Stimulated activated naive CD4-positive, alpha-beta T cell (primary cell): Measurements from ENCODE around the gene MMP21.

Source experiments
- DNase-seq, 6 experiments: peaks; one replicate each; lab custom pipeline; 2025; lab: John Stamatoyannopoulos, UW

MMP21 gene

DNA sequence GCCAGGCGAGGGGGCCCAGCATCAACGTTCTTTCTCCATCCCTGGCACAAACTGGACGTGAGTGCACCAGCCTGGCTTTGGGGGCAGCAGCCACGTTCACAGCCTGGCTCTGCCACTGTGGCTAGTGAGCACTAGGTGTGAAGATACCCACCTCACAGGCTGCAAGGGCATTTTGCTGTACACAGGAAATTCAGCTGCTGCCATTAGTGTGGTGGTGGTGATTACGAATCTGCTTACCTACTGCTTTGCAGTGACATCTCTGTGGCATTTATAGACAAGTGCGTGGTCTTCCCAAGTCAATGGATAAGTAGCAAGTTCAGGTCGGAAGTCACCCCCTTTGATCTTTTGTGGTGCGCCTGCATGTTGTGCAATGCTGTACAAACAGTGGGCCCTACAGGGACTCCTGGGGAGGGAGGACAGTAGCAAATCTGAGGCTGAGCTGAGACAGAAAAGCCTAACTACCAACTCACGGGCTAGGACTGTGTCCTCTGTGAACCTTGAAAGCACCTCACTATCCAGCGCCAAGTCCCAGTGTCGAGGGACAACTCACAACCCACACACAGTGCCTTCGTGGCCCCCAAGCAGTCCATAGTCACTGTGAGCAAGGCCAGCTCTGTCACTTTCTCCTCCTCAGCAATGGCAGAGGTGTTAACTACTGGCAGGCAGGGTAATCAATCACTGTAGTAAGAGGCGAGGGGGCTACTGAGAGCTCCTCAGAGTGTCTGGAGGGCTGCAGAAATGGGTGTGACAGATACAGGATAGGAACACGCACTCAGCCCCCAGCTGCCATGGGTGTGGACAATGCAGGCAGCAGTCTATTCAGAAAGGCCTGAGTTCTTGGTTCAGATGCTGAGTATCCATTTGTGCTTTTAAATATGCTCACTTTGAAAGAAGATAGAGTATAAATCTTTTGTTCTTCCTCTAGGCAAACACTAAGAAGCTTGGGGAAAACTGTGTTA lies 17.0 kb upstream of the MMP21 start:
- no peak for DNase-seq

DNA sequence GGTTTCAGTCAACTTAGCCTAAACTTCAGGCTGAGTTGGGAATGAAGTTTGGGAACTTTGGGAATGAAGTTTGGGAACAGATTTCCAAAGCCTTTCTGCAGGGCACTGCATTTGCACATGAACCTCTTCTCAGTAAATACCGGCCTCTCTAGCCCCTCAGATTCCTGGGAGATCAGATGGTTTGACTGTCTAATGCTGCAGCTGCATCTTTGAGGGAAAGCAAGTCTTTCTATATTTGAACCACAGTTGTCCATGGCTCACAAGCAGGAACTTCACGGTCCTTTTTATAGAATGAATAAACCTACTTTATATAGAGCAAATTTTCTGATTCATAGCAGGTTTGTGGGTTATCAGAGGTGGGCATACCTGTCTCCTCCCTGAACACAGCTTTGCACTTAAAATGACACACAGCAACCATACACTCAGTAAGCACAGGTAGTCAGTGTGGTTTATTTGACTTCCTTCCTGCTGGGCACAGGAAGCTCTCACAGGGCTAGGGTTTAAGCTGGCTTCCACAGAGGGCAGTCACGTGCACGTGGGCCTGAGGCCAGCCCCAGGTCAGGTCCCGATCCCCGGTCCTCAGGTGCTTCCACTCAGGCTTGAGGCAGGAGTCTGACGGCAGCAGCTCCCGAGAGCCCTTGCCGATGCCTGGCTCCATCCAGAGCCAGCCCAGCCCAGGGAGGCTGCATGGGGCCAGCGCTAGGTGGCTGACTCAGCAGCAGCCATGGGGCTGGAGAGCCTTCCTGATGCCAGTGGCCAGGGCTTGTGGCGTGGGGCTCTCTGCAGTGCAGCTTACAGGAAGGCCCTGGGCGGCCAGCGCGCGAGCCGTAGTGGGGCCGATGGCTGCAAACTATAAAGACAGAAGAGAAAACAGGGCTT lies 12.8 kb upstream of the MMP21 start:
- no peak for DNase-seq

DNA sequence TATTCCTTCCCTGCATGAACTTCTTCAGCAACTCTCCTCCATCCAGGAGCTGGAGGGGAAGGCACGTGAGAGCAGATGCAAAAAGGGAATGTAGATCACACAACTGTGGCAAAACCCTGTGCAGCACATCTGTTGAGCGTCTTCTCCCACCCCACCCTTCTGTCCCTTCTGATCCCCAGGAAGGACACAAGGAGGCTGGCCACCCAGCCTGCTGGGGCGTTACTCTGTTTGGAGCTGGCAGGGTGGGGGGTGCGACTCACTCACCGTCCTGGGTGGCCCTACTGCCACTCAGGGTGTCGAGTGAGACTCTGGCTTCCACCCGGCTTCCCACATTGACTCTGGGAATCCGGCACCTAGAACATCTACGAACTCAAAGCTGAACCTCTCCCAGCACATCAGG lies 10.2 kb upstream of the MMP21 start:
- DNase-seq: no peak

DNA sequence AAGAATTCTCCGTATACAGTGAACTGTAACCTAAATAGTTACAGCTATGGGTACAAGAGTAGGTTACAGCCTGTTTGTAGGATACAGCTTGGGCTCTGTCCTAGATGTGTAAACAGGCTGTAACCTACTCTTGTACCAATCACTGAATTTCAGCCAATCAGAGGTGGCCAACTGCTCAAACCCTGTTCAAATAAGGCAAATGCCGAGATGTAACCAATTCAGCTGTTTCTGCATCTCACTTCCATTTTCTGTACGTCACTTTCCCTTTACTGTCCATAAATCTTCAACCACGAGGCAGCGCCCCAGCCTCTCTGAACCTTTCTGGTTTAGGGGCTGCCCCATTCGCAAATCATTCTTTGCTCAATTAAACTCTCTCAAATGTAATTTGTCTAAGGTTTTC lies 8.3 kb upstream of the MMP21 start:
- DNase-seq: no peak

DNA sequence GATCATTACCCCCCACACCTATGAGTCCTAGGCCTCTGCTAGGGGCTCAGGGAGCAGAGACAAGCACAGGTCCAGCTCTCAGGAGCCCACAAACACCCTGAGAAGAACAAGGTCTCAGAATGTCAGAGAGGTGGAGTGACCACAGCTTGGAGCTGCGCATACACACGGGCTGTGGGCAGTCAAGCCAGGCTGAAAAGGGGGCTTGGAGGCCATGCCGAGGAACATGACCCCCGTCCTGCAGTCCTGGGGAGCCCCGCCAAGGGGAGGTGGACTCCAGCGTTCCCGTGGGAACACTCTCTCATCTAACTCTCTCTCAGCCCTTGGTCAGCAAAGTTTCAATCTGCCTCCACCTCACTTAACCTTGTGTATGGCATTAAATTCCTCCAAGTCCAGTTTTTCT lies 7.8 kb upstream of the MMP21 start:
- DNase-seq: no peak

DNA sequence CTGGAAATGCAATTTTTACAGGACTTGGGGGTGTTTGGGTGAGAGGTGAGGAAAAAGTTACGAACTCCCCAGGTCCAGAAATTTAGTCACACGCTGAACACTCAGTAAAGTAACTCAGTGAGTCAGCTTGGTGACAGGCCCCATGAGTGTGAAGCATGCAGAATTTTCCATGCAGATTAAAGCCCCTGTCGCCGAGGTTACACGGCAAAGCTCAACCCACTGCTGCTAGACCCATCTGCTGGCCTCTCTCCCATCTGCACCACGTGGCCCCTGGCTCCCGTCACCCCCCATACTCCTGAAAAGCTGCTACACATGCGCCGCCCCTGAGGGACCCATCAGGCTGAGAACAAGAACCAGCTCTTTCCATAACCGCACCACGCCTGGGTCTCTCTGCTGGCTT lies 7.0 kb upstream of the MMP21 start:
- no peak for DNase-seq

DNA sequence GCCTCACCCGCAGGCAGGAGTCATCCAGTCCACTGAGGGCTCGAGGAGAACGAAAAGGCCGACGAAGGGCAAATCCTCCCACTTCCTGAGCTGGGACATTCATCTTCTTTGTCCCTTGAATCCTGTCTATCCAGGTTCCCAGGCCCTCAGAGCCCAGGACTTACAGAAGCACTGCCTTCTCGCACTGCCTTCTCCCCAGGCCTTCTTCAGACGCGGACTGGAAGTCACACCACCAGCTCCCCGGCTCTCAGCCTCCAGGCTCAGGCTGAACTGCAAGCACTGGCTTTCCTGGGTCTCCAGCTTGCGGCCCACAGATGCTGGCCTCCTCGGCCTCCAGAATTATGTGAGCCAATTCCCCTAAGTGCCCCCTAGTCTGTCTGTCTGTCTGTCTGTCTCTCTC lies 6.4 kb upstream of the MMP21 start:
- DNase-seq: no peak

DNA sequence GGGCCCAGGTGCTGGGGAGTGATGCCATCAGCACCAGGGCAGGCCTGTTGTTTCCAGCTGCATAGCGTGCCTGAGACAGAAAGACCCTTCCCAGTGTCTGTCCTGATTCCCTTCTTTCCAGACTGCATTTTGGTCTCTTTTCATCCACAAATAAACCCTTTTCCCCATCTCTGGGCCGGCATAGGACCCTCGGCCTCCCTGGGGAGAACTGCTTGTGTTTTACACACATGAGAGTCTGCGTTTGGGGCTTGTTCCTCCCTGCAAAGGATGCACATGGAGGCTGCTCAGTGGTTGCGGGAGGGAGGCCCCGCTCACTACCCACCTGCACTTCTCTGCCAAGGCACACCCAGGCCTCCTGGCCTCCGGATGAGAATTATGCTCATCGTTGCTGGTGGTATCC lies 5.8 kb upstream of the MMP21 start:
- DNase-seq: no peak

DNA sequence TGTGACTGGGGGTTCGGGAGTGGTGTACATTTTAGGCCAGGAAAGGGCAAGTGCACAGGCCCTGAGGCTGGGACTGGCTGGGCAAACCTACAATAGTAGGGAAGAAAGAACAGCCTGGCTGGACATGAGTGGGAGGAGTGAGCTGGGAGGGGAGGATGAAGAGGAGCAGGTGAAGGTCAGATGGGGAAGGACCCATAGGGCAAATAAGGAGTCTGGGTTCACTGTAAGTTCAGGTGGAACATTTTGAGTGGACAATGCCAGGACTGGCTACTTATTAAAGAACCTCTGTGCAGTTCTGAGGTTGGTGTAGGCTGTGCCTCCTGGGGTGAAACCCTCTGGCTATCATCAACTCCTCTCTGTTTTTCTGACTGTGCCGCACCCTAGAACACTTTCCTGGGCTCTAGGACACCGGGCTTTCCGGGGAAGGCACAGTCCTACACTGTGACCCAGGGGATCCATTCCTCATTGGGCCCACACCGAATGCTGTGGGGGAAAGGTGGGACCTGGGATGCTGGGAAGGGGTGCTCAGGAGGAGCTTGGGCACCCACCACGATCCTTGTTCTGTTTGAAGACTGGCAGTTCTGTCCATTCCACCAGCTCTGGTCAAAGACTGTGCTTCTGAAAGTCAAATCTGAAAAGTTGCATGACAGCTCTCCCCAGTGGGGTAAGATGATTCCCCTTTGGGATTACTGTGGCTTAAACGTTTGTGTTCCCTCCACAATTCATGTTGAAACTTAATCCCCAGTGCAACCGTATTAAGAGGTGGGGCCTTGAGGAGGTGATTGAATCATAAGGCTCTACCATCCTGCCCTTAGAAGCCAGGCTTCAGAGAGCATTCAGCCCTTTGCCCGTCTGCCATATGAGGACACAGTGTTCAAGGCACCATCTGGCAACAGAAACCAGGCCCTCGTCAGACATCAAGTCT lies 4.0 kb upstream of the MMP21 start:
- no peak for DNase-seq

DNA sequence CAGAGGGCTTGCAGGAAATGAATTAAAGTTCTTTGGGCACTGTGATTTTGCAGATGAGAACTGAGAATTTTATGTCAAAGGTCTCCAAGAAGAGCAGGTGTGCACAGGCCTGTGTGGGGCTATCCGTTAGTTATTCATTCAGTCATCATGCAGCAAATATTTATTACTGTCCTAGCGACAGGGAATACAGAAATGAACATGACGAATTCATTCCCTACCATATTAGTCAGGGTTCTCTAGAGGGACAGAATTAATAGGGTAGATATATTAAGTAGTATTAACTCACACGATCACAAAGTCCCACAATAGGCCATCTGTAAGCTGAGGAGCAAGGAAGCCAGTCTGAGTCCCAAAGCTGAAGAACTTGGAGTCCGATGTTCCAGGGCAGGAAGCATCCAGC lies 2.9 kb upstream of the MMP21 start:
- DNase-seq: no peak

DNA sequence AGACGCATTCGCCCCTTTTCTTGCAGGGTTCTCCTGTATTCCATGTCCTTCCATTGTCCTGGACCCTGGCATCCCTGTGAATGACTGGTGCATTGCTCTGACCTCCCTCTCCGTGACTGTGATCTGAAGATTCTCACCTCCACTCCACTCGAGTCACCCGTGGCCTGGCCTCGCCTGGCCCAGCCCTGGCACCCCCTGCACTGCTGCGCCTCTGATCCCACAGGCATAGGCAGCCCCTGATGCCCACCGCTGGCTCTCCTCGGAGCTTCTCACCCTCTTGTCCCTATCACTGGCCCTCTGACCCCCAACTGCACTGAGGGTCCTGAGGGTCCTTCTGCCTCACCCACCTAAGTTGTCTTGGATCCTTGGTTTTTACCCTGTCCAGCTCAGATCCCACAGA lies 2.2 kb upstream of the MMP21 start:
- no peak for DNase-seq

DNA sequence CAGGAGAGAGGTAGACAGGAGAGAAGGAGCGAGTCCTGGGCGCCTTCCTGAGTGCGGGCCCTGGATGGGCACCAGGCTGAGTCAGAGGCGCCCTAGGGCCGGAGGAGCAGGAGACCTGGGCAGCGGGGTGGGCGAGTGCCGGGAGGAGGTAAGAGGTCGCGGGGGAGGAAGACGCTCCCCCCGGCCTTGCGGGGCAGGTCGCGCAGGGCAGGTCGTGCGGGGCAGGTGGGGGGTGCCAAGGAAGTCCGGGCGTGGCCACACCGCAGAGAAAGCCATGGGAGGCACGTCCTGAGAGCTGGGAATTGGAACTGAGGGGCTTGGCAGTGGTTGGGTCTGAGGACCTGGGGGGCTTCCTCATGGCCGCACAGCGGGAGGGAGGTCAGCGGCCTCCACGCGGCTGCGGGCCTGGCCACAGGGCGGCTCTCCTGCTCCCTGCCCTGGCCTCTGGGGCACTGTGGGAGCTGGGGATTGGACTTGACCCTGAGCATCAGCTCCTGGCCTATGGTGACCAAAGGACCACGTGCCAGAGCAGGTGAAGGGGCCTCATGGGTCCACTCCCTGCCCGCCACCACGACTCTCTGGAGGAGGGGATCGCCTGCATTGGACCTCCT lies 935 bp downstream of the MMP21 start:
- DNase-seq: no peak

DNA sequence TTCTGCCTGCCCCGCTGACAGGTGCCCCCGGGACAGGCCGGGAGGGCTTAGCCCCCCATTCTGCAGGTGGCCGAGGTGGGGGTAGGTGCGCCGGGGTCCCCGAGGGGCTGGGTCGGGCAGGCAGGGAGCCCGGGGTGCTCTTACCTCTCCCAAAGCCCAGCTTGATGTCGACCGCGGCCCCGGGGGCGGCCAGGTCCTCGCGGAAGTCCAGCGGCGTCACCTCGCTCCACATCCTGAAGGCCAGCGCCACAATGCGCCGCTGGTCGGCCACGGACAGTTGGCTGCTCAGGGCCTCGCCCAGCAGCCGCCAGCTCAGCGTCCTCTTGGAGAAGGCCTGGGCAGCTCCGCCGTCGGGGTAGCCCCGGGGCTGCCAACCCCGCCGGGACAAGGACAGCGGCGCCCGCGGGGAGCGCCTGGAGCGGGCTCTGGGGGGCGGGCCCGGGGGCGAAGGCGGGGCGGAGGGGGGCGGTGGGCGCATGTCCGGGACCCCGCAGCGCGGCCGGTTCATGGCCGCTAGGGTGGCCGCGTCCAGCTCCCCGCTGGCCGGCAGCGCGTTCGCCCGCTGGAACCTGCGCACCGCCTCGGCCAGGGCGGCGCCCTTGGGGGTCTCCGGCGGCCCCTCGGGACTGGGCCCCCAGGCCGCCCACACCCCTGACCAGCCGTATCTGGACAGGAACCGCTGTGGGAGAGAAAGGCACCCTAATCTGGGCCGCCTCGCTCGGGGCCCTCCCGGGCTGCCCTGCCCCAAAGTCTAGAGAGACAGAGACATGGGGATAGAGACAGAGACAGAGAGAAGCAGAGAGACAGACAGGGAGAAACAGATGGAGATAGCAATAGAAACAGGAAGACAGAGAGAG lies 1.7 kb downstream of the MMP21 start:
- DNase-seq: no peak

DNA sequence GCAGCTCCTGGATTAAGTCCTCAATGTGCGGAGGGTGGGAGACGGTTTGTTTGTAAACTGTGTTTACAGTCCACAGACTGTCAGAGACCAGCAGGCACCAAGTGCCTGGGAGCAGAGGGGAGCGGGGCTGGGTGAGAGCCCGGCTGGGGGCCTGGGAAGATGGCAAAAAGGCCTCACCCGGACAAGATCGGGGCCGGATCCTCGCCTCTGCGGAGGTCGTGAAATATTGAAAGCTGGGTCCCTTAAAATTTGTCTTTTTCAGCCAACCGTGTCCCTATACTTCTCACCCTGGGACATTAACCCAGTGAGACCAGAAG lies 2.8 kb downstream of the MMP21 start:
- DNase-seq: no peak

DNA sequence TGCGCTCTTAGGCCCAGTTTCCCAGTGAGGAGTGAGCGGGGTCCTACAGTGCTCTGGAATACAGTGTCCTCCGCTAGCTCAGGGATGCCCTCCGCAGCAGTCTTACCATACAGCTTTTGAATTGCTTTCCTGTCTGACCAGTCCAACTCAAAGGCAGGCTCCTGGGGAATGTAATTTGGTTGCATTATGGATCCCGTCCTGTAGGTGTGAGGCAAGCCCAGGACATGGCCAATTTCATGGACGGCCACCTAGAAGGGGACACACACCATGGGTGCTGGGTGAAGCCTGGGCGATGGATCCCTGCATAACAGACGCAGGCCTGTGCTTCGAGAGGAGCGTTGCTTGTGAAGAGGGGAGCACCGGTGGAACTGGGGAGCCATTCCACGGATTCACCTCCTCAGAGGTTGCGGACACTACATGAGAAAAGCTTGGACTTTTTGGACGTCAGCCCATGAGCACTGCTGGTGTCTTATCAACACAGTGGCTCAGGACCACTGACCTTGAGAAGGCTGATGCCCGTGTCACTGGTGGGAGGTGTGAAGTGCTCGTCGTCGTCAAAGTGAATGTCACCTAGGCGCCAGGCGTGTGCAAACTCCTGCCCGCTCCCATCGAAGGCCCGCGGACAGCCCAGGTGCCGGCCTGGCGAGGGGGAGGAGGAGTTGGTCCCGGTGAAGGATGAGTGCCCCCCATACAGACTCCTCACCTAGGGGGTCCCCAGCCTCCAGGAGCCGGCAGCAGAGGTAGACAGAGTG lies 3.3 kb downstream of the MMP21 start:
- DNase-seq: no peak

DNA sequence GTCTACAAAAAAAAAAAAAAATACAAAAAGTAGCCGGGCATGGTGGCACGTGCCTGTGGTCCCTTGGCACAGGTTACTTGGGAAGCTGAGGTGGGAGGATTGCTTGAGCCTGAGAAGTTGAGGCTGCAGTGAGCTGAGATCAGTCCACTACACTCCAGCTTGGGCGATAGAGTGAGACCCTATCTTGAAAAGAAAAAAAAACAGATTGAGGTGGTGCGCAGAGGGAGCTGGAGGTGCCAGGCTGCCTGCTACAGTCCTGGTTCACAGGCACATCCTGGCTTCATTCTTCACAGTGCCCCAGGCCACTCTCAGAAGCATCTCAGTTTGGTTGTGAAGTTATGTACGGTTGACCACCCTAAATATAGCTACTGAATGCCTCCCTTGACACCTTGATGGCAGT lies 4.8 kb downstream of the MMP21 start:
- no peak for DNase-seq

DNA sequence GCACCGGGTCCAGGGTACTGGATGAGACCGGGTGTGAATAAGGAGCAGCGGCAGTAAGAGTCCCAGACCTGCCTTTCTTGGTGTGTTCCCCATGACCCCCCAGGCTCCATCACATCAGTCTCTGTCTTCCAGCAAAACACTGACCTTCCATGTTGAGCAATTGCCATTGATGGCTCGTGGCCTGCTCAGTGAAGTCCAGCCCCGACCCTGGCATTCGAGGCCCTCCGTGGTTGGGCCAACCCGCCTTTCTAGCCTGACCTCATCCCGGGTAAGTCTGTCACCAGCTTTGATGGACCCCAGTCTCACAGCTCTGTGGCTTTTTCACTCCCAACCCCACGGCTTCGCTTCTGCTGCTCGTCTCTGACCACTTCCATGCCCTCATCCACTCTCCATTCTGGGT lies 6.4 kb downstream of the MMP21 start:
- DNase-seq: no peak

DNA sequence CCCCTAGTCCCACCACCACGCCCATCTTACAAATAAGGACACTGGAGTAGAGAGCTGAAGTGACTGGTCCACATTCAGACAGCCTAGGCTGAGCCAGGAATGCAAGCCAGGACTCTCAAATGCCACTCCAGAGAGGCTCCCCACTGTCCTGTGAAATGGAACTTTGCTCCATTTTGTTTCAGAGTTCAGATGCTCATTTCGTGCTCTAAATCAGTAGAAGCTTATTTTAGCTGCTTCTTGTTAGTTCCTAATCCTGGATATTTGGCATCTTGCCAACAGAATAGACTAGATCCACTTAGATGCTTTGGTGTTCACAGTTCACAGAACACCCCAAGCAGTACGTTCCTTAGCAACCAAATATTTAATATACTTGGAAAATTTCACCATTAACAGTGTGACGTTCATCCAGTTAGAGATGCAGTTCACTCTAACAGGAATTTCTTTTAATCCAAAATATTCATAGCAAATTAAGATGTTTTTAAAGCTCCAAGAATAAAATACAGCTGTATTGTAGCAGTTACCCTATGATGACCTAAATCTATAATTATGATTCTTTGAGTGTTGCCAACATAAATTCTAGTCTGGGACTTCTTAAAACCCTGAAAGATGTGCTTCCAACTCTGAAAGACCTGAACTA lies 7.3 kb downstream of the MMP21 start:
- no peak for DNase-seq

DNA sequence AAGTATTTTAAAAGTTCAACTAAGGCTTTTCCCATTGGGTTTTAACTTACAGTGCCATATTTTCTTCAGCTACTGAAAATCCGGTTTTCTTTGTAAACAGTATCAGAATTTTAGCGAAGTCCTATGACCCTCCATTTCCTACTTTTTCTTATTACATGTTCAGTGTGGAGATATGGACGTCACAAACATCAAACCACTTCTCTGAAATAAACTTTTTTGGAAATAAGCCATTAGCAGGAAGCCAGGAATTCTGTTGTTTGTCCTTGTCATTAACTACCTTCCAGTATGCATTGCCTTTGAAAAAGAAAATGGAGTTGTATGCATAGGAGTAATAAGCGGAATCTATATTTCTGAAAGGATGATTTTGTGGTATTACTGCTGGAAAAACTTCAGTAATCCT lies 9.1 kb downstream of the MMP21 start:
- DNase-seq: no peak

DNA sequence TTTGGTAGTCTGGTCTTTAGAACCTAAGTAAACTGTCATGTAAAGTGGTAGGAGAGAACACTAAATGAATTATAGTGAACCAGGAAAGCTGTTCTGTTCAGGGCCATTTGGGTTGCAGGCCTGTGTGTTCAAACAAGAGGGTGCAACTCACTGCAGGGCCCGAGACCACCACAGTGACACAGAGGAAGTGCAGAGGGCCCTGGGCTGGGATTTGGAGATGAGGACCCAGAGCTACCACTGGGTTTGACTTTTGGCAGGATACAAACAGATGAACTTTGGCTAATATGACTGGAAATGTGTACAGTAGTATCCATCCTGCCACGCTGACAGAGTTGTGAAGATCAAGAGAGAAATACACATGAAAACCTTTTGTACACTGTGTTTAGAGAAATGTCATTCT lies 9.8 kb downstream of the MMP21 start:
- no peak for DNase-seq
